ENCODE results near the gene DDX53.

The DDX53 gene

DNA sequence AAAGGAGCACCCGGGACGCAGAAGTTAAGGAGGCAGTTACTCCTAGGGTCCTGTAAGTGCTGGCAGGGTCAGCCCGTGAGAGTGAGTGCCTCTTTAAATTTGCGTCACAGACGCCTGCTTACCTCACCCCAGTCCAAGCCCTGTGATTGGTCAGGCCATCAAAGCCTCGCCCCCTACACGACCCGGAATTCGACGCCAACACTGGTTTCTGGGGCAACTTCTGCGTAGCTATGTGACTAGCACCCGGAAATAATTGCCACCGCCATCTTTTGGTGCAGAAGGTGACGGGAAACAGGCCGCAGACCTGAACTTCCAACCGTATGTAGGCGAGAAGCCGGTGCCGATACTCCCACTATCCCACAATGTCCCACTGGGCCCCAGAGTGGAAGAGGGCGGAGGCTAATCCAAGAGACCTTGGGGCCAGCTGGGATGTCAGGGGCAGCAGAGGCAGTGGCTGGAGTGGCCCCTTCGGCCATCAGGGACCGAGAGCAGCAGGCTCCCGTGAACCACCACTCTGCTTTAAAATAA is at the start of gene DDX53:
Gene DDX53 (plus strand): TSS at position 265 of the 528 bp plus-strand sequence. CDS start 98 bp downstream, at position 363.
- DNase-seq (ENCODE audit: low spot score), result no peak

DNA sequence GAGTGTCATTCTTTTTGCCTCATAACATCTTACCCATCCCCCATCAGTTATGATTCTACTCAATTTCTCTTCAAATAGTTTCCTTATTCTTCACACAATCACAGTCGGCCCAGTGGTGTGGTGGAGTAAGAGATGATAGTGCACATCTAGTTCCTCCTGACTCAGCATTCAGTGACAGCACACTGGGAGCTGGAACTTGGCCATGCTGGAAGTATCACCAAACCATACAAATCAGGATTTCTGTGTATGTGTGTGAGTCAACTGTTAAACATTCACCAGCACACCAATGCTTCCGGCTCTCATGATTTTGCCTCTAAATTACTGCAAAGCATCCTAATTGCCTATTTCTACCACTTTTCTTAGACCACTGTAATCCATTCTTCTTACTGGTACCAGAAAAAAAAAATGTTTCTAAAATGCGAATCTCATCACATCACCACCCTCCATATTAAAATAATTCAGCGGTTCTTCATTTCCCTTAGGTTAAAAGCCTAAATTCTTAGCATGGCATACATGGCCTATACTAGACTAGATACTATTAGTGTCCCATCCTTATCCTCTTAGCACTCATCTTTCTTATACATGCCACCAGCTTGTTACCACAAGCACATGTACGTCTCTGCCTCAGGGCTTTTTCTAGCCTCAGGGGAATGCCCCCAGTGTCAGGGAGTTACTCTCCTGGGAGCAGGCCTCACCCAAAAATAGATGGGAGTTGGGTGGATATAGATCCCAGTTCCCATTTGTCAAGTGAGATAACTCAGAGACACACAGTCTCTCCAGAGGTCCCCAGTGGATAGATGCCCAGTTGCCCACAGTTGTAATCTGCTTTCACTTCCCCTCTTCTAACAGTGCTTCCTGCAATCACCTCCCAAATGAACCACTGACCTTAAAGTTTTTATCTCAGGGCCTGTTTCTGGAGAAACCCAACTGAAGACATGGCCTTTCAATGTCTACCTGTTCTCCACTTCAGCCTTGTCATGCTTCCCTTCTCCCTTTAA is 49.2 kb upstream of the DDX53 start:
- no peak for DNase-seq (ENCODE audit: low spot score)

DNA sequence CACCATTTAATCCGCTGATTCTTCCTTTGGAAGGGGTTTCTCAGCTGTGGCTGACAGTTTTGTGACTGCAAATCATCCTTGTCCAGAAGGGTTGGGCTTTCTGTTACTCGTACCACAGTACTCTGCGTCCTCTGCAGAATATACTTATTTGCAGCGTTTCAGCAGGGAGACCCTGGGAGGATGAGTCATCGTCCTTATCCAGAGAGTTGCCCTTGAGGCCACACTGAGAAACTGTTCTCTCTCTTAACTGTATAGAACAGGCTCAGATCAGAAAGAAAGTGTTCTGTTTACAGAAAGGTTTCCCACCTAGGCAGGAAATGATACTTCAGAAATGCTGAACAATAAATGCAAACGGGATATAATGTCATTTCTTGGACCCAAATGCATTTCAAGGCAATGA is 47.8 kb upstream of the DDX53 start:
- no peak for DNase-seq (ENCODE audit: low spot score)

DNA sequence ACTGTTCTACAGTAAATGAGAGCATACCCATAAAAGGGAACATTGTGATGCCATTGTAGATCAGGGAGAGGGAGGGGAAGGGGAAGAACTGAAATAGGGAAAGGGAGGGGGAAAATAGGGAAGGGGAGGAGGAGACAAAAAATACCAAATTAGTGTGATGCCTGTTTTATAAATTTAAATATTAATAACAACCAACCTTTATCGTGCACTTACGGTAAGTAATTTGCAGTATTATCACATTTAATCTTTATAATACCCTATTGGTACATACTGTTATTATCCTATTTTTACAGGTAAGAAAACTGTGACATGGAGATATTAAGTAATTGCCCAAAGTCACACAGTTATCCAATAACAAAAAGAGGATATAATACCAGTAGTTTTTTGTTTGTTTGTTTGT is 41.5 kb upstream of the DDX53 start:
- DNase-seq (ENCODE audit: low spot score), result no peak

DNA sequence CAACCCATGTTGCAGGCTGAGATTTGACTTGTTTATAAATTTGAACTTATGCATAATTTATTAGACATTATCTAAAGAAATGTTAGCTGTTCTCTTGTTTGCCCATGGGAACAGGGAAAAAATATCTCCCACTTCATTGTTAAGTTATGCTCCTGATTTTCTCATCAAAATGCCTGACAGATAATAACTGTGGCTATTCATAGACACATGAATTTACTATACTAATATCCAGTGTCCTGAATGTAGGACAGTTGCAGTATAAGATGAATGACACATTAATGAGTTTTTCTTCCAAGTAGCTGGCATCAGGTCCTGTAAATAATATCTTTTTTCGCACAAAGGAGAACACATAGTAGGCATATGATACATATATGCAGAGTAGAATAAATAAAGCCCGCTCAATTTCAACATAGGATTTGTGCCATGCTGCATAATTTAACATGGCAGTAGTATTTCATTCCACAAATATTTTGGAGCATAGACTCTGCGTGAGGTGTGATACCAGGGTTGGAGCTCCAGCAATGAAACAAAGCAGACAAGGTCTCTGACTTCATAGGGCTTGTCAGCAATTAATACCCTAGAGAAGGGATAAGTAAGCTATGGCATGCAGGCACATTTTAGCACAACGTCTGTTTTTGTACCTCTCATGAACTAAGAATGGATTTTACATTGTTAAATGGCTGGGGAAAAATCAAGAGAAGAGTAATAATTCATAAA is 40.4 kb upstream of the DDX53 start:
- no peak for DNase-seq (ENCODE audit: low spot score)

DNA sequence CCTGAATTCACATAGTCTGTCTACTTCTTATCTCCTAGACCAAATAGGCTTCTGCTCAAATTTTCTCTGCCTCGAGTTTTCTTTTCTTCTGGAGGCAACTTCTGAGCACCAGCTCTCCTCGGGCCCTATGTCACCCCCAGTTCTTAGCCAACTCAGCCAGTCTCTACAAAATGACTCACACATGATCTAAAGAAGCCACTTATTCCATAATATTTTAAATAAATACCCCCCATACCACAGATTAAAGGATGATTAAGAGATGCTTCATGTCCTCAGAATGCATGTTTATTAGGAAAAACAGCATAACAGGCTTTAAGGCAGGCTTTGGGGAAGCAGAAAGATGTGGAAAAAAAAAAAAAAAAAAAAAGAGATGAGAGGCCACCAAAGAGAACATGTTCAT is 36.6 kb upstream of the DDX53 start:
- no peak for DNase-seq (ENCODE audit: low spot score)

DNA sequence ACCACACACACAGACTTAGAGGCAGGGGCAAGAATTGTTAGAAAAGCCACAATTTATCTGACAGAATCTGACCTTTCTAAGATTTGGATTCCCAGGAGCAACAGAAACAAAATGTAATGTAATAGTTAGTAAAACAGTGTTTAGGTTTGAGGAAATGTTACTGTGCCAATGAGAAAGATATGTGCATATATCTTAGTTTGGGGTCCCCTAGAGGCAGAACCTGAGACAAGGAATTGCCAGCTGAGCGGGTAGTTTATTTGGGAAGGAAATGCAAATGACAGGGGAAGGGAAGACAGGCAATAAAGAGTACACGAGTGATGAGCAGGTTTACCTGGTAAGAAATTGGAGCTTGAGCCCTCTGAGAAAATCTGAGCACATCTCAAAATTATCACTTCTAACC is 31.3 kb upstream of the DDX53 start:
- no peak for DNase-seq (ENCODE audit: low spot score)

DNA sequence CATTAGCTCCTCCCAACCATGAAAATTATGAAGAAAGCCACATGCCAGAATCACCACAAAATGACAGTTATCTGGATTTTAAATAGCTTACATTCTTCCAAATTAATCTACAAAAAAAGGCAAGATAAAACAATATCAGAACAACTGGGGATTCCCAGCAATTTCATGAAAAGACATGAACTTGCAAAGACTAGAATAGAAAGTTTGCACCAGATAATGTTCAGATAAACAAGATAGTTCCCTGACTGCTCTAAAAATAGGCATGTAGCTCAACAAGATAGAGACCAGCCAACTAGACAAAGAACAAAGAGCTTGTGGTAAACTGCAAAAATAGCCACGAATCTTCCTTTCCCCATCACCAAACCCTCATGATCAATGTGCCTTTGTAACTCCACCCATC is 30.3 kb upstream of the DDX53 start:
- DNase-seq (ENCODE audit: low spot score), result no peak

DNA sequence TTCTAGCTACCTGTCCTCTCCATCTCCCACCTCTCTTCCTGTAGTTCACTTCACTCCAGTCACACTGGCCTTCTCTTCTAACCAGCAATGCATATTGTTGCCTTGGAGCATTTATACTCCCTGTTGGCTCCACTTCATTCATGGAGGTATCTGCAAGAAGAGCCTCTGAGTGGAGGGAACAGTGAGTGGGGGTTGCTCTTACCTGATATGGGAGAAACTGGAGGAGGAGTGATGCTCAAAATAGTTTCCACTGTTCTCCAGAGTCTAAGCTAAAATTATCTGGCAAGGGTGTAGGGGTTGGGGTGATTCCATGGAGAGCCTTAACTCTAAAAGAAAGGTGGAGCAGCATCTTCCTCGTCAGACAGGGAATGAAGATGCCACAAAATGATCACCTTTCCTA is 28.9 kb upstream of the DDX53 start:
- peak; percentile 37 for DNase-seq (ENCODE audit: low spot score)

DNA sequence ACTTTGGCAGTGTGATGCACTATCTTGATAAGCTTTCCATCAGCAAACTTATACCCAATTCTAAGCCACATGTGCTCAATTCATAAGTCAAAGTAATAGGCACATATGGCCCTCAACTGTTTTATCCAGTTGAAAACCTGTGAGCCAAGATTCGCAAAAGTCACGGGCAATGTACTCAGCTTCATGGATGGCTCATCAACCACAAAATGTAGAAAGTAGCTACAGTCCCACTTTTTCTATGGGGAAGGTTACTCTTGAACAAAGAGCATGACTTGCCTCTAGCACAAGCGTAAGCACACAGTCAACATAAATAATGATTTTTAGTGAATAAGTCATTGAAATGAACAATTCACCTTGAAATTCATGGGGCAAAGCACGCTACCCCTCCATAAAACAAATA is 25.1 kb upstream of the DDX53 start:
- no peak for DNase-seq (ENCODE audit: low spot score)

DNA sequence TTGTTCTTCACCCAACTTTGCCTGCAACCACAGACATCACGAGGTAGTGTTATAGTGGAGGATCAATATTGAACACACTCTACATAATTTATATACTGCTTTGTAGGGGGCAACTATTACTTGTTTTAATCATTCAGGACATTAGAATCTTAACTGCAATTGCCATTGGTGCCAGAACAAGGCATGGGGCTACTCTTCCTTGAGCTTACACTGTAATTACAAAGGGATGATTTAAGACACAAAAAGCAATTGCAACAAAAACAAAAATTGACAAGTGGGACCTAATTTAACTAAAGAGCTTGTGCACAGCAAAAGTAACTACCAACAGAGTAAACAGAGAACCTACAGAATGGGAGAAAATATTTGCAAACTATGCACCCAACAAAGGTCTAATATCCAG is 24.0 kb upstream of the DDX53 start:
- DNase-seq (ENCODE audit: low spot score), result no peak

DNA sequence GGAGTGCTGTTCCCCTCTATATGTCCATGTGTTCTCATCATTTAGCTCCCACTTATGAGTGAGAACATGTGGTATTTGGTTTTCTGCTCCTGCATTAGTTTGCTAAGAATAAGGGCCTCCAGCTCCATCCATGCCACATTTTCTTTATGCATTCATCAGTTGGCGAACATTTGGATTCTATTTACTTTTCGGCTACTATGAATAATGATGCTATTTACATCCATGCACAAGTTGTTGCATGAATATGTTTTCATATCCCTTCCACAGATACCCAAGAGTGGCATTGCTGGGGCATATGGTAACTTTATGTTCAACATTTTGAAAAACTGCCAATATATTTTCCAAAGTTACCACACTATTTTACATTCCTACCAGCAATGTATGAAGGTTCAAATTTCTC is 13.8 kb upstream of the DDX53 start:
- DNase-seq (ENCODE audit: low spot score), result no peak

DNA sequence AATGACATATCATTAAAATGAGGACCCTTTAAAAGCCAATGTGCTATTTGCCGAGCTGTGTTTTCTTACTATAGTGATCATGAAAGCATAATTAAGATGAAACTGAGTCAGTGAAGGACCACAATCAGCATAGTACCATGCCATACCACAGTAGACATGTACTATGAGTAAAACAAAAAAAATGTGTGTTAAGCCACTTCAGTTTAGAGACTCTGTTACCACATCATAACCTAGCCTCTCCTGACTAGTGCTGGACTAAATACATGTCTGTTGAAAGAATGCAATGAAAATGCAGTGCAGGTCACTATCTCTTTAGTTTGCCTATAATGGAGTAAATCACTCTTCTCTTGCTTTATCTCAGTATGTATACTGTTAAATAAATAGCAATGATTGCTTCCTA is 12.3 kb upstream of the DDX53 start:
- no peak for DNase-seq (ENCODE audit: low spot score)

DNA sequence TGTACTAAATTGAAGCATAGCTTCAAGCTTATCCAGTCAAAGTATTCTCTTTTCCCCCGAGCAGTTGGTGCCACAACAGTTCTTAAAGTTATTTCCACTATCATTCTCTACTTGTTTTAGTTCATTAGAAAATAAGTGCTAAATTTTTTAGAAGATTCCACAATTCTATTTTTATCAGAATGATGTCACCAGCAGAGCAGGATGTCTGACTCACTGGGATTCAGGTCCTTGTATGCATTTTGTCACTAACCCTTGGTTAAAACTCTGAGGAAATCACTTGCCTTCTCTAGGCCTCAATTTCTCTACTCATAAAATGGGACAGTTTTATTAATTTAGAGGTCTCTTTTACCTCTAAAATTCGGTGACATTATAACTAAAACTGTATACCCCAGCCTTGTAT is 3.4 kb downstream of the DDX53 start:
- no peak for DNase-seq (ENCODE audit: low spot score)

DNA sequence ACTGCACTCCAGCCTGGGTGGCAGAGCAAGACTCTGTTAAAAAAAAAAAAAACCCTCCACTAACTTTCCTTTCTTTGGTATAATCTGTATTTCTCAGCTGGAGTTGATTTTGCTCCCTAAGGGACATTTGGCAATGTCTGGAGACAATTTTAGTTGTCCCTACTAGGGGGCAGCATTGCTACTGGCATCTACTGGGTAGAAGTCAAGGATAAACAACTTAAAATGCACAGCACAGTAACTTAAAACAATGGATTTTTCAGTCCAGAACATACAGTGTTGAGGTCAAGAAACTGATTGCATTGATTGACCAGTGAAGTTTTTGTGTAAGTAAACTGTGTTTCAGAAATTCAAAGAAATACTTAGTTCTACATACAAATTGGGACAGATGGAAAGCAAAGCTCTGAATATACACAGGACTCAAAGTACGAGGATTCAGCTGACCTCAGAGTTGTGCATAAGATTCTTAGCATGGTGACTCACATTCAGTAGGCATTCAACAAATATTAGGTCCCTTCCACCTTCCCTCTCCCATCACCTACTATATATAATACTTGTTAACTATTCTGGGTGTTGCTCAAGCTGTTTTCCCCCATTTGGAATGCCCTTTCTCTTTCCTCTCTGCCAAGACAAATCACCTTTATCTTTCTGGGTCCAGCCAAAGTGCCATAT is 8.8 kb downstream of the DDX53 start:
- DNase-seq (ENCODE audit: low spot score), result peak; percentile 5

DNA sequence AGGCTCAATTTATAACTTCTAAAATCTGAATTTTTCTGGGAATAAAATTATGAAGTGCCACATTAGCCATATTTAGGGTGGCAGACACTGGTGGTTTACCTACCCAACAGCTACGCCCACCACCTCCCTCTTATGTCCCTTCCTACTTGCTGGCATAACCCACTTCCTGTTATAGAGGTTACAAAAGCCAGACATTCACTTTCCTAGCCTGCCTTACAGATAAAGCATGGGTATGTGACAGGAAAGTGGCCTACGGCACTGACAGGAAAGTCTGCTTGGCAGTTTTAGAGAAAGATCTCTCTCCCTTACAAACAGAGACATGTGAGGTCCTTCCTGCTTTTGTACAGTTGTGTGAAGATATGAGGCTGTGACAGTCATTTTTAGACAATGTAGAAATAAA is 12.4 kb downstream of the DDX53 start:
- no peak for DNase-seq (ENCODE audit: low spot score)

DNA sequence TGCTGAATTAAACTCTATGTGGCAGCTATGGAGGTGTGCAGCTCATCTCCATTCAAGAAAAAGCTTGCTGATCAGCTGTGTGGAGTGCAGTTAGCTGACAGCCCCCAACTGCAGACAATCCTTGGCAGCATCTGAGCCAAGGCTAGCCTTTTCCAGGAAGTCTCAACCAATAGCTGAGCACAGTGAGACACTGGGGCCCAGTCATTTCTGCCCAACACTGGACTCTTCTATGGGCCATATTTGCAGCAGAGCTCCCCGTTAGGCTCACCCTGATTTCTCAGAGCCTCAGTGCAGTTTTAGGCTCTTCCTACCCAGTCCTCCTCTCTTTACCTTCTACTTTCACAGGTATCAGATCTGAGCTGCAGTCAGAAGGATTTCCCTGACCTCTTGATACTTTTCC is 12.9 kb downstream of the DDX53 start:
- no peak for DNase-seq (ENCODE audit: low spot score)

DNA sequence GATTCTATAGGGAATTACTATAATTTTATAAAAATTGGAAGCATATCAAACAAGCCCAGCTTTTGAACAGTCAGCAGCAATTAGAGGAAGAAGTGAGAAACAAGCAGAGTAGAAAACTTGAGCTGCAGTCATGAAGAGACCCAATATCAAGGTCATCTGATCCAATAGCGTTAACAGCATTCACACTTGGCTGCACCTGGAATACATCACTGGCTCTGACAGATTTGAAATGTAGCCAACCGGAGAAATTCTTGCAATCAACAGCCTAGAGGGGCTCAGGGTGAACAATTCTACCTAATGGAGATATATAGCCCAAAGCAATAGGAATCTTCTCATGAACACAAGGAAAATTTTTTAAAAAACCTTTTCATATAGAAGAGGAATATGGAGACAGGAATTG is 13.6 kb downstream of the DDX53 start:
- no peak for DNase-seq (ENCODE audit: low spot score)

DNA sequence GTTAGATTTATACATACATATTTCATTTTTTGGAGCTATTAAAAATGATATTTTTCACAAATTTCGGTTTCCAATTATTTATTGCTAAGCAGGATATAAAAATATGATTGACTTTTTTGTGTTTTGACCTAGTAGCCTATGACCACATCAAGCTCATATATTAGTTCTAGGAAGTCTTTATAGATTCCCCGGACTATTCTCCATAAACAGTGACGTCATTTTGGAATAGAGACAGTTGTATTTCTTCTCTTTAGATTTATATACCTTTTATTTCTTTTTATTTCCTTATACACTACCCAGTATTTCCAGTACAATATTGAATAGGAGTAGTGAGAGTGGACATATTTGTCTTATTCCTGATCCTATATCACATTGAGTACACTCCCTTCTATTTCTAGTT is 31.8 kb downstream of the DDX53 start:
- no peak for DNase-seq (ENCODE audit: low spot score)

DNA sequence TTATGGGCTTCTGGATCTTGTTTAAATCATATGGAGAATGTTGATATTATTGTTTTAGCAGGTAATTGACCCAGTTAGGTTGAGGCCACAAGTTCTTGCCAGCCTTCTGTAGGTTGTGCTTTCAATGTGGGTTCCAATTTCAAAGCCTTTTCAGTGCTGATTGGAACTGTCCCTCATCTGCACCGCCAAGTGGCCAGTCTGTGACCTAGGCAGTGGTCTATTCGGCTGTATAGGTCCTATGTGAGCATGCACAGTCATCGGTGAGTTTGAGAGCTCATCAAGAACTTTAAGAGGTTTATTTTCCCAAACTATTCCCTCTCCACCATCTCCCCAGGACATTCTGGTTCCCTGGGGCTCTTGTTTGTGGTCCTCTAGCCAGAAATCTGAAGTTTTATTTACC is 35.7 kb downstream of the DDX53 start:
- no peak for DNase-seq (ENCODE audit: low spot score)

DNA sequence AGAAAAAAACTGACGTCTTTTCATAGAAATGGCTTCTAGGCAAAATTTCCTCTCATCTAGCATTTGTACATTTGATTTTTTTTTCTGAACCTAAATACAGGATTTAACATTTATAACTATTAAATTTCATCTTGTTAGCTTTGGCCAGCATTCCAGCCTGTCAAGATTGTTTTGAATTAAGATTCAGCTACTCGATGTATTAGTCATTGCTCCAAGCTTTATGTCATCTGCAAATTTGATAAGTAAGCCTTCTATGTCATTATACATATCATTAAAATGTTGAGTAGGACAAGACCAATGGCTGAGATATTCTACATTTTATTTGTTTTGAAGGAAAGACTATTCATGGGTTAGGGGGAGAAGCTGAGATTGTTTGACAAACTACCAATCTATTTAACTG is 46.7 kb downstream of the DDX53 start:
- no peak for DNase-seq (ENCODE audit: low spot score)

DNA sequence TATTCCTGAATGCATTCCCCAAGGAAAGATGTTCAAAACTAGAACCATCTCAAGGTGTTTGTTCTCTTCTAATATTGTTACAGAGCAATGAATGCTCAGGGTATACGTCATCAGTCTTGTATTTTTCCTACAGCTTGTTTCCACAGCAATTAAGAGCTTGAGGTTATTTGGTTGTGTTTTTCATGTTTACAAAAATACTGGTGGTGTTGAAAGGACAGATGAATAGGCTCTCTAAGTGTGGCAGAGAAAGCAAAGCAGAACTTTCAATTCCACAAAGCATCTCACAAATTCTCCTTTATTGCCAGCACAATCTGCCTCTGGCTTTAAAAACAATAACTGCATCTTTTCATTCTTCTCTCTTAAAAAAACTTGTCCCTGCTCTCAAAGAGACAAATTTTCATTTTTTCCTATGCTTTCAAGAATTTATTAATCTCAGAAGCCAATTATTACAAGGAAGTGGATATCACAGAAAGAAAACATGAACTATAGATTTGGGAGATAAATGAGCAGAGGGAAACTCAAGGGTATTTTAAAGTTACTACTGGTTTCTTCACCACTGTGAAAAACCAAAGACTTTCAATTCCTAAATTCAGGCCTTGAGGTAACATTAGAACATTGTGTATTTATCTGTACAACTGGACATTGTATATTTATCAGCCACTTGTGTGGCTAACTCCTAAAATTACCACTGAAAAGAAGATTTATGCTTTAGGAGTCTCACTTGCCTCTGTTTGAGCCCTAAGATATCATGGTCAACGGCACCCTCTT is 49.2 kb downstream of the DDX53 start:
- no peak for DNase-seq (ENCODE audit: low spot score)

All from putamen (tissue), 1 donor.